Stomach (tissue), 9 donors: Measurements from ENCODE around the gene ZNF587. TPM values are rescaled to one million over a fixed set of nuclear protein-coding genes. Genes with fewer than 3 reads are reported as not detected.

Experiments
- DNase-seq, 2 donors: peaks; one replicate each; pipeline versions ENCODE4 v3.0.0 to v3.0.0-alpha.2; 2013 to 2019
- H3K27ac ChIP-seq, 5 donors: fragments of 200-600 bp in 4 of 5; sonication (generic) in 4 of 5; one replicate each; pipeline ENCODE4 v1.5.1; 2013 to 2019; ENCODE audit warnings: mild to moderate bottlenecking in 1 of 5, moderate library complexity in 1 of 5
- H3K27me3 ChIP-seq, 3 donors: fragments of 200-600 bp; sonication (generic); one replicate each; pipeline ENCODE4 v1.5.1; 2017 to 2019; ENCODE audit warnings: mixed run types in 1 of 3
- H3K36me3 ChIP-seq, 4 donors: fragments of 200-600 bp; sonication (generic); 1 replicate in 3 of 4; 2 replicates in 1 of 4; pipeline ENCODE4 v1.5.1; 2016 to 2019
- H3K4me1 ChIP-seq, 4 donors: fragments of 200-600 bp; sonication (generic); one replicate each; pipeline ENCODE4 v1.5.1; 2016 to 2019
- H3K4me3 ChIP-seq, 4 donors: fragments of 200-600 bp; sonication (generic) in 3 of 4; one replicate each; pipeline ENCODE4 v1.5.1; 2016 to 2019; ENCODE audit warnings: mild to moderate bottlenecking in 1 of 4
- H3K9me3 ChIP-seq, 4 donors: fragments of 200-600 bp; sonication (generic); one replicate each; pipeline ENCODE4 v1.5.1; 2016 to 2019
- EP300 ChIP-seq: sonication (generic); formaldehyde crosslinking; IDR thresholded peaks from one replicate; pipeline ENCODE4 v1.6.1; 2017; ENCODE audit warnings: antibody characterized with exemption
- POLR2A ChIP-seq, 4 donors: fragments of 450-650 bp; IDR thresholded peaks; one replicate each; pipeline ENCODE4 v1.6.1; 2016; ENCODE audit warnings: antibody characterized with exemption in 4 of 4, control low read depth in 2 of 4, mild to moderate bottlenecking in 1 of 4, moderate library complexity in 1 of 4
- POLR2AphosphoS5 ChIP-seq, 3 donors: sonication (generic); formaldehyde crosslinking; IDR thresholded peaks; one replicate each; pipeline ENCODE4 v1.6.1; 2016; ENCODE audit warnings: antibody characterized with exemption in 3 of 3
- WGBS, 5 donors: extraction: QIAGEN DNeasy Blood & Tissue Kit in 3 of 5; methylation state at CpG; one replicate each; pipeline versions ENCODE4 v1.1.5 to v1.1.7; 2013 to 2018; 5-methylcytosine and 5-hydroxymethylcytosine counted together
- intact Hi-C: fragments of 100-400 bp; cut with DNase I; formaldehyde crosslinking; loops from one replicate; pipeline ENCODE4 v1.15.1; 2023; ENCODE audit warnings: low total_unique reads
- polyA plus RNA-seq, 3 donors: library from polyadenylated mRNA; stranded (reverse); fragments of 200-250 nt; gene quantifications; one replicate each; pipeline ENCODE4 v1.2.3, GENCODE V29; 2013
- total RNA-seq, 5 donors: library from RNA; depleted of rRNA; stranded (reverse); fragments of >200 nt; gene quantifications; one replicate each; pipeline versions ENCODE4 v1.1.0 to v1.2.3, GENCODE V29; 2014 to 2016
- TF ChIP-seq, protein P1 (sequence below), 7 experiments: fragments of 450-650 bp in 4 of 7; fragments of 200-600 bp in 3 of 7; sonication (generic) in 3 of 7; IDR thresholded peaks; one replicate each; pipeline ENCODE4 v1.5.1; 2016 to 2019; ENCODE audit warnings: antibody characterized with exemption in 7 of 7, control low read depth in 2 of 7, mild to moderate bottlenecking in 1 of 7
- donor health status: healthy with polysubstance abuse.
- donor health status: Bipolar disorder and iron deficiency.
- donor health status: healthy.

The ZNF587 gene
- total and polyA plus RNA-seq, 8 donors = 2.7 to 52.7 (median 22.1) TPM

DNA sequence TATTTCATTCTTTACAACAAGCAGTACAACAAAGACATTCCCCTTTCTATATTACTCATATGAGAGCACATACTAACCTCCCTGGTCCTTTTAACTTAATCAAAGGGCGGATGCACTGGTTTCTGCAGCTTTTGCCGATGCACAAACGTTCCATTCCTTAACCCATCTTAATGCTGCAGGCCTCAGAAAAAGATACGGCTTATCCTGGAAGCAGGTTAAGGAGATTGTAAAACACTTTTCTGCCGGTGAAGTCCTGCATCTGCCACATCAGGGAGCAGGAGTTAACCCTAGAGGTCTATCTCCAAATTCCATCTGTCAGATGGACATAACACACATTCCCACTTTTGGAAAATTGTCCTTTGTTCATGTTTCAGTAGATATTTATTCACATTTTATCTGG lies 50.7 kb downstream of the ZNF587 start:
- DNase-seq = no peak
- Histone ChIP-seq H3K36me3 (peaks cover 0 to 21% (median 15%) of the 10 kb centered on the region in 4 donors), H3K27me3 (no peaks in the 10 kb centered on the region), H3K27ac (no peak overlapping the region), H3K4me1 (no peaks in the 10 kb centered on the region), H3K9me3 (peaks cover 5 to 84% (median 45%) of the 10 kb centered on the region in 4 donors), H3K4me3 (no peak overlapping the region)
- intact Hi-C loops = no loop called here
- WGBS, 5 donors = 71 to 90% (median 80%) methylated on average over 5 of the region's 5 CpGs
- TF ChIP-seq, protein P1, sequence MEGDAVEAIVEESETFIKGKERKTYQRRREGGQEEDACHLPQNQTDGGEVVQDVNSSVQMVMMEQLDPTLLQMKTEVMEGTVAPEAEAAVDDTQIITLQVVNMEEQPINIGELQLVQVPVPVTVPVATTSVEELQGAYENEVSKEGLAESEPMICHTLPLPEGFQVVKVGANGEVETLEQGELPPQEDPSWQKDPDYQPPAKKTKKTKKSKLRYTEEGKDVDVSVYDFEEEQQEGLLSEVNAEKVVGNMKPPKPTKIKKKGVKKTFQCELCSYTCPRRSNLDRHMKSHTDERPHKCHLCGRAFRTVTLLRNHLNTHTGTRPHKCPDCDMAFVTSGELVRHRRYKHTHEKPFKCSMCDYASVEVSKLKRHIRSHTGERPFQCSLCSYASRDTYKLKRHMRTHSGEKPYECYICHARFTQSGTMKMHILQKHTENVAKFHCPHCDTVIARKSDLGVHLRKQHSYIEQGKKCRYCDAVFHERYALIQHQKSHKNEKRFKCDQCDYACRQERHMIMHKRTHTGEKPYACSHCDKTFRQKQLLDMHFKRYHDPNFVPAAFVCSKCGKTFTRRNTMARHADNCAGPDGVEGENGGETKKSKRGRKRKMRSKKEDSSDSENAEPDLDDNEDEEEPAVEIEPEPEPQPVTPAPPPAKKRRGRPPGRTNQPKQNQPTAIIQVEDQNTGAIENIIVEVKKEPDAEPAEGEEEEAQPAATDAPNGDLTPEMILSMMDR (IDR thresholded peaks at IDR 0.05) = no peak
- no peak for TF ChIP-seq POLR2A (IDR thresholded peaks at IDR 0.05)
- TF ChIP-seq POLR2AphosphoS5 (IDR thresholded peaks at IDR 0.05) = no peak
- no peak for TF ChIP-seq EP300

DNA sequence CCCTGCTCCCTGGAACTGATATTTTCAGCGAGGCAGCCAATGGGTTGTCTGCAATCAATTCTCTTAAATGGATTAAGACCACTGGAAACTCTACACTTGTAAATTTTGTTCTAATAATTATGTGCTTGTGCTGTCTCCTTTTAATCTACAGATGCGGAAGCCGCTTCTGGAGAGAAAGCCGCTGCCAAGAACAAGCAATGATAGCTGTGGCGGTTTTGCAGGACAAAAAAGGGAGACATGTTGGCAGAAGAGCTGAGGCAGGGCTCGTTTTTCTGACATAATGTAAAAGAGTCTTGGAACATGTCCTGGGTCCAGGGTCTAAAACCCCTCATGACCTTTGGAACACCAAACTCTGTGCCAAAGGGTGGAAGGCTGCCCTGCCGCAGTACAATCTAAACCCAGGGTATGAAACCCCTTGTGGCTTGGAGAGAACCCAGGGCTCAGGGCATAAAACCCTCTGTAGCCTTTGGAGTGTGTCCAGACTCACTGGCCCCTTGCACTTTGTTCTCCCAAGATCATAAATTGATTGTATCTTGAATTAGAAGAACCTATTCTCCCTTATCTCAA lies 54.0 kb downstream of the ZNF587 start:
- Histone ChIP-seq H3K36me3 (peaks cover 9 to 47% (median 35%) of the 10 kb centered on the region in 4 donors), H3K9me3 (peaks cover 18 to 87% (median 55%) of the 10 kb centered on the region in 4 donors), H3K27ac (no peak overlapping the region), H3K4me3 (no peak overlapping the region), H3K27me3 (no peaks in the 10 kb centered on the region), H3K4me1 (no peaks in the 10 kb centered on the region)
- no peak for DNase-seq
- intact Hi-C loops = no loop called here
- 59 to 71% (median 65%) methylated on average over 7 of the region's 7 CpGs for WGBS, 5 donors
- TF ChIP-seq POLR2A (IDR thresholded peaks at IDR 0.05) = no peak
- no peak for TF ChIP-seq POLR2AphosphoS5 (IDR thresholded peaks at IDR 0.05)
- no peak for TF ChIP-seq EP300
- TF ChIP-seq, protein P1 (IDR thresholded peaks at IDR 0.05) = no peak

DNA sequence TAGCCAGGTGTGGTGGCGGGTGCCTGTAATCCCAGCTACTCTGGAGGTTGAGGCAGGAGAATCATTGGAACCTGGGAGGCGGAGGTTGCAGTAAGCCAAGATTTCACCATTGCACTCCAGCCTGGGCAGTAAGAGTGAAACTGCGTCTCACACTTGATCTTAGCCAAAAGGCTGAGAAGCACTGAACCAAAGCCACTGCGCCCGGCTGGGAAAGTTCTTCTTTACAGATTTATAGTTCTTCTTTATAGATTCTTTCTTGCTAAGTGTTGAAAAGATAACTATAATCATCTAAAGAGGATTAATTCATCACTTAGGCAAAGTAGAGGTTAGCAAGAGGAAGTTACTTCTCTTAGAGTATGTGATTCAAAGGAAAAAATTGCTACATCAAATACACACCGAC lies 55.6 kb downstream of the ZNF587 start:
- H3K4me3 ChIP-seq = no peak overlapping the region
- DNase-seq = no peak
- H3K27me3 ChIP-seq = no peaks in the 10 kb centered on the region
- no peaks in the 10 kb centered on the region for H3K4me1 ChIP-seq
- intact Hi-C loops = no loop called here
- H3K36me3 ChIP-seq = peaks cover 12 to 62% (median 48%) of the 10 kb centered on the region in 4 donors
- no peak overlapping the region for H3K27ac ChIP-seq
- peaks cover 19 to 94% (median 63%) of the 10 kb centered on the region in 4 donors for H3K9me3 ChIP-seq
- WGBS, 5 donors = 92 to 97% (median 94%) methylated on average over 6 of the region's 6 CpGs
- no peak for TF ChIP-seq POLR2AphosphoS5 (IDR thresholded peaks at IDR 0.05)
- no peak for TF ChIP-seq EP300
- TF ChIP-seq, protein P1 (IDR thresholded peaks at IDR 0.05) = no peak
- TF ChIP-seq POLR2A (IDR thresholded peaks at IDR 0.05) = no peak

GRCh38 chr19:57907394-57907793 lies 57.7 kb downstream of the ZNF587 start:
- no peak for DNase-seq
- H3K4me1 ChIP-seq = no peaks in the 10 kb centered on the region
- WGBS, 5 donors = 84 to 99% (median 94%) methylated on average over 3 of the region's 3 CpGs
- peaks cover 26 to 94% (median 72%) of the 10 kb centered on the region in 4 donors for H3K9me3 ChIP-seq
- no peaks in the 10 kb centered on the region for H3K27me3 ChIP-seq
- TF ChIP-seq POLR2AphosphoS5 (IDR thresholded peaks at IDR 0.05) = no peak
- no peak for TF ChIP-seq POLR2A (IDR thresholded peaks at IDR 0.05)
- TF ChIP-seq EP300 = no peak
- TF ChIP-seq, protein P1 (IDR thresholded peaks at IDR 0.05) = no peak
- intact Hi-C loops = no loop called here
- H3K36me3 ChIP-seq = peaks cover 31 to 72% (median 66%) of the 10 kb centered on the region in 4 donors
- H3K4me3 ChIP-seq = no peak overlapping the region
- H3K27ac ChIP-seq = no peak overlapping the region
